ENCODE results near the gene METTL17.
"Not testable (repeated sequence)": the region's sequence is repeated elsewhere in the genome, so short reads cannot be mapped to it uniquely, and the experiment has no call there.

Gene METTL17

GRCh38 chr14:20970983-20971704 is 18.6 kb upstream of the METTL17 start:
- Histone ChIP-seq H3K4me3 (ENCODE audit: insufficient read depth, low read depth, low read length, poor library complexity, severe bottlenecking) (peak overlapping the region; percentile 61), H3K4me1 (ENCODE audit: control insufficient read depth, insufficient read depth, low read length, poor library complexity, severe bottlenecking) (peaks cover 3% of the 10 kb centered on the region), H3K9me3 (ENCODE audit: control insufficient read depth, low read length) (no peaks in the 10 kb centered on the region), H3K36me3 (ENCODE audit: control insufficient read depth, insufficient read depth, low read length) (no peaks in the 10 kb centered on the region), H3K27me3 (replicated peaks; ENCODE audit: control insufficient read depth, insufficient read depth, low read length, poor library complexity, severe bottlenecking) (peaks cover 5% of the 10 kb centered on the region), H3K27ac (ENCODE audit: insufficient read depth, low read length, poor library complexity, severe bottlenecking) (no peak overlapping the region)
- peak; percentile 54 to 65 (median 60) for DNase-seq

- H3K27ac ChIP-seq (ENCODE audit: insufficient read depth, low read length, poor library complexity, severe bottlenecking), result no peak overlapping the region
Measured at GRCh38 chr14:20971705-20972021, 18.1 kb upstream of the METTL17 start.

DNA sequence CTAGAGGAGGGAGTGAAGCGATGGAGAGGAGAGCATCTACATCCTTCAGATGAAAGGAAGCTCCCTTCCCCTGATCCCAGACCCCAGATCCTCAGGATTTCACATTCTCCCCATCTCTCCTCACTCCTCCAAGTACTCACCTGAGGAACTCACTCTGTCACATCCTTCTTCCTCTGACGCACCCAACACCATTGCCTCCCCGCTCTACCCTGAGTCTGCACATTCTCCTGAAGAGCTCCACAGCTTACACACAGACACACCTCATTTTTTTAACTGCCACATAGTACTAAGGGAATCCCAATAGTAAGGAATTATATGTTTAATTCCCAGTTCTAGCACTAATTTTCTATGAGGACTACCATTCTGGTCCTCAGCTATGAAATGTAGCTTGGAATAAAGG is 16.3 kb upstream of the METTL17 start:
- Histone ChIP-seq H3K9me3 (ENCODE audit: control insufficient read depth, low read length) (no peaks in the 10 kb centered on the region), H3K36me3 (ENCODE audit: control insufficient read depth, insufficient read depth, low read length) (no peaks in the 10 kb centered on the region), H3K4me3 (ENCODE audit: insufficient read depth, low read depth, low read length, poor library complexity, severe bottlenecking) (no peak overlapping the region), H3K27me3 (replicated peaks; ENCODE audit: control insufficient read depth, insufficient read depth, low read length, poor library complexity, severe bottlenecking) (no peaks in the 10 kb centered on the region), H3K27ac (ENCODE audit: insufficient read depth, low read length, poor library complexity, severe bottlenecking) (no peak overlapping the region), H3K4me1 (ENCODE audit: control insufficient read depth, insufficient read depth, low read length, poor library complexity, severe bottlenecking) (peaks cover 3% of the 10 kb centered on the region)
- no peak for DNase-seq

More at GRCh38 chr14:20971705-20972021, 18.1 kb upstream of the METTL17 start:
- peaks cover 5% of the 10 kb centered on the region for H3K27me3 ChIP-seq (replicated peaks; ENCODE audit: control insufficient read depth, insufficient read depth, low read length, poor library complexity, severe bottlenecking)
- H3K4me1 ChIP-seq (ENCODE audit: control insufficient read depth, insufficient read depth, low read length, poor library complexity, severe bottlenecking), result peaks cover 3% of the 10 kb centered on the region
- no peak for DNase-seq
- peak overlapping the region; percentile 61 for H3K4me3 ChIP-seq (ENCODE audit: insufficient read depth, low read depth, low read length, poor library complexity, severe bottlenecking)
- H3K36me3 ChIP-seq (ENCODE audit: control insufficient read depth, insufficient read depth, low read length), result no peaks in the 10 kb centered on the region
- no peaks in the 10 kb centered on the region for H3K9me3 ChIP-seq (ENCODE audit: control insufficient read depth, low read length)

- no peaks in the 10 kb centered on the region for H3K4me1 ChIP-seq (ENCODE audit: control insufficient read depth, insufficient read depth, low read length, poor library complexity, severe bottlenecking)
- H3K27ac ChIP-seq (ENCODE audit: insufficient read depth, low read length, poor library complexity, severe bottlenecking), result no peak overlapping the region
- no peaks in the 10 kb centered on the region for H3K9me3 ChIP-seq (ENCODE audit: control insufficient read depth, low read length)
- no peak for DNase-seq
- no peaks in the 10 kb centered on the region for H3K36me3 ChIP-seq (ENCODE audit: control insufficient read depth, insufficient read depth, low read length)
- no peaks in the 10 kb centered on the region for H3K27me3 ChIP-seq (replicated peaks; ENCODE audit: control insufficient read depth, insufficient read depth, low read length, poor library complexity, severe bottlenecking)
- H3K4me3 ChIP-seq (ENCODE audit: insufficient read depth, low read depth, low read length, poor library complexity, severe bottlenecking), result no peak overlapping the region
Measured at GRCh38 chr14:20976291-20976690, 13.5 kb upstream of the METTL17 start.

- no peaks in the 10 kb centered on the region for H3K9me3 ChIP-seq (ENCODE audit: control insufficient read depth, low read length)
- no peaks in the 10 kb centered on the region for H3K4me1 ChIP-seq (ENCODE audit: control insufficient read depth, insufficient read depth, low read length, poor library complexity, severe bottlenecking)
- no peaks in the 10 kb centered on the region for H3K27me3 ChIP-seq (replicated peaks; ENCODE audit: control insufficient read depth, insufficient read depth, low read length, poor library complexity, severe bottlenecking)
- H3K4me3 ChIP-seq (ENCODE audit: insufficient read depth, low read depth, low read length, poor library complexity, severe bottlenecking), result no peak overlapping the region
- H3K36me3 ChIP-seq (ENCODE audit: control insufficient read depth, insufficient read depth, low read length), result no peaks in the 10 kb centered on the region
- H3K27ac ChIP-seq (ENCODE audit: insufficient read depth, low read length, poor library complexity, severe bottlenecking), result no peak overlapping the region
- no peak for DNase-seq
Measured at GRCh38 chr14:20978687-20979086, 11.1 kb upstream of the METTL17 start.

DNA sequence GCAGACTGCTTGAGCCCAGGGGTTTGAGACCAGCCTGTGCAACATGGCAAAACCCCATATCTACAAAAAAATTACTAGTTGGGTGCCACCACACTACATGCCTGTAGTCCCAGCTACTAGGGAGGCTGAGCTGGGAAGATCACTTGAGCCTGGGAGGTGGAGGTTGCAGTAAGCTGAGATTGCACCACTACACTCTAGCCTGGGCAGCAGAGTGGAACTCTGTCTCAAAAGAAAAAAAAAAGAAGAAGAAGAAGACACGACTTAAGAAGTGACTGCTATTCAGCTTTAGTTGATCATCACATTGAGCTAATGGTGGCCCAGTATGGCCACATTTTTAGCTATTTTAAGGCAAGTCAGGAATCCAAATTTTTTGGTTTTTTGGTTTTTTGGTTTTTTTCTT is 8.9 kb upstream of the METTL17 start:
- no peak for DNase-seq
- Histone ChIP-seq H3K4me1 (ENCODE audit: control insufficient read depth, insufficient read depth, low read length, poor library complexity, severe bottlenecking) (no peaks in the 10 kb centered on the region), H3K36me3 (ENCODE audit: control insufficient read depth, insufficient read depth, low read length) (no peaks in the 10 kb centered on the region), H3K4me3 (ENCODE audit: insufficient read depth, low read depth, low read length, poor library complexity, severe bottlenecking) (no peak overlapping the region), H3K9me3 (ENCODE audit: control insufficient read depth, low read length) (no peaks in the 10 kb centered on the region), H3K27me3 (replicated peaks; ENCODE audit: control insufficient read depth, insufficient read depth, low read length, poor library complexity, severe bottlenecking) (no peaks in the 10 kb centered on the region), H3K27ac (ENCODE audit: insufficient read depth, low read length, poor library complexity, severe bottlenecking) (no peak overlapping the region)

DNA sequence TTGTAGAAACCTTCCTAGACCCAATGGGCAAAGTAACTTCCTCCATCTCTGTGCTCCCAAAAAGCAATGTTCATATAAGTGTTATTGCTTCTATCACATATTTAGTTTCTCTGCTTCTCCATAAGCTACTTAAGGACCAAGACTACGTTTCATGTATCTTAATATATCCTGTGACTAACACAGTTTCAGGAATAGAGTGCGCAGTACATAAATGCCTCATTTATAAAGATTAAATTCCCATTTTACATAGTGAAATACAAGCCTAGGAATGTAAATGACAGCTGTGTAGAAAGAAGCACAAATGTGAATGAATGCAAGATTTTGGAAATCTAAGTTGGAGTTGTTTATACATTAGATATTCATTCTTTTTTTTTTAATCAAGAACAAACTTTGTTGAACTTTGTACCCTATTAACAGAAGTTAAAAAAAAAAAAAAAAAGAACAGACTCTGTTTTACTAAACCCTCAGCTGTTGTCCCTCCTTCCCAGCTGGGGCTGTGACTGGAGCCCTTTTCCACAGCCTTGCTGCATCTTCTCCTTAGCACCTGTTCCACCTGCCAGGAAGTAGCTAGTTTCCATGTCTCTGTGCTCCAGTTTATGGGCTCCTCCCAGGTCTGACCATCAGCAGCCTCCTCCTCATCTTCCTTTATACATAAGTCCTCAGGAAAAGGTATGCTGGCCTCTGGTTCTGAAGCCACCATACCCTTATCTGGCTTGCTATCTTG is 7.0 kb upstream of the METTL17 start:
- Histone ChIP-seq H3K9me3 (ENCODE audit: control insufficient read depth, low read length) (no peaks in the 10 kb centered on the region), H3K27ac (ENCODE audit: insufficient read depth, low read length, poor library complexity, severe bottlenecking) (no peak overlapping the region), H3K27me3 (replicated peaks; ENCODE audit: control insufficient read depth, insufficient read depth, low read length, poor library complexity, severe bottlenecking) (no peaks in the 10 kb centered on the region), H3K36me3 (ENCODE audit: control insufficient read depth, insufficient read depth, low read length) (no peaks in the 10 kb centered on the region), H3K4me3 (ENCODE audit: insufficient read depth, low read depth, low read length, poor library complexity, severe bottlenecking) (no peak overlapping the region), H3K4me1 (ENCODE audit: control insufficient read depth, insufficient read depth, low read length, poor library complexity, severe bottlenecking) (no peaks in the 10 kb centered on the region)
- no peak for DNase-seq

DNA sequence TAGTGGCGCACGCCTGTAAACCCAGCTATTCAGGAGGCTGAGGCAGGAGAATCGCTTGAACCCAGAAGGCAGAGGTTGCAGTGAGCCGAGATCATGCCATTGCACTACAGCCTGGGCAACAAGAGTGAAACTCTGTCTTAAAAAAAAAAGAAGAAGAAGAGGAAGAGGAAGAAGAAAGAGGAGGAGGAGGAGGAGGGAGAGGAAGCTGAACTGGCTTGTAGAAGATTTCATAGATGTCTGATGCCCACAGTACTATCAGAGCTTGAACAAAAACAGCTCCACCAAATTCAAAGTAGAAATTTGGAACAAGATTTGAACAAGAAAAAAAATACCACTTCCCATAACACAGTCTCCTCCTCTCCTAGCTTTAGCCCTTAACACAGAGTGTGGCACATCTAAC is 4.1 kb upstream of the METTL17 start:
- not testable (repeated sequence) for H3K27ac ChIP-seq (ENCODE audit: insufficient read depth, low read length, poor library complexity, severe bottlenecking); H3K4me3 ChIP-seq (ENCODE audit: insufficient read depth, low read depth, low read length, poor library complexity, severe bottlenecking); H3K9me3 ChIP-seq (ENCODE audit: control insufficient read depth, low read length); H3K27me3 ChIP-seq (replicated peaks; ENCODE audit: control insufficient read depth, insufficient read depth, low read length, poor library complexity, severe bottlenecking); H3K36me3 ChIP-seq (ENCODE audit: control insufficient read depth, insufficient read depth, low read length); DNase-seq
- H3K4me1 ChIP-seq (ENCODE audit: control insufficient read depth, insufficient read depth, low read length, poor library complexity, severe bottlenecking), result peaks cover 12% of the 10 kb centered on the region

- Histone ChIP-seq H3K4me1 (ENCODE audit: control insufficient read depth, insufficient read depth, low read length, poor library complexity, severe bottlenecking) (peaks cover 19% of the 10 kb centered on the region), H3K9me3 (ENCODE audit: control insufficient read depth, low read length) (no peaks in the 10 kb centered on the region), H3K36me3 (ENCODE audit: control insufficient read depth, insufficient read depth, low read length) (no peaks in the 10 kb centered on the region), H3K27ac (ENCODE audit: insufficient read depth, low read length, poor library complexity, severe bottlenecking) (no peak overlapping the region), H3K27me3 (replicated peaks; ENCODE audit: control insufficient read depth, insufficient read depth, low read length, poor library complexity, severe bottlenecking) (no peaks in the 10 kb centered on the region), H3K4me3 (ENCODE audit: insufficient read depth, low read depth, low read length, poor library complexity, severe bottlenecking) (no peak overlapping the region)
- no peak for DNase-seq
Measured at GRCh38 chr14:20986811-20987210, 3.0 kb upstream of the METTL17 start.

DNA sequence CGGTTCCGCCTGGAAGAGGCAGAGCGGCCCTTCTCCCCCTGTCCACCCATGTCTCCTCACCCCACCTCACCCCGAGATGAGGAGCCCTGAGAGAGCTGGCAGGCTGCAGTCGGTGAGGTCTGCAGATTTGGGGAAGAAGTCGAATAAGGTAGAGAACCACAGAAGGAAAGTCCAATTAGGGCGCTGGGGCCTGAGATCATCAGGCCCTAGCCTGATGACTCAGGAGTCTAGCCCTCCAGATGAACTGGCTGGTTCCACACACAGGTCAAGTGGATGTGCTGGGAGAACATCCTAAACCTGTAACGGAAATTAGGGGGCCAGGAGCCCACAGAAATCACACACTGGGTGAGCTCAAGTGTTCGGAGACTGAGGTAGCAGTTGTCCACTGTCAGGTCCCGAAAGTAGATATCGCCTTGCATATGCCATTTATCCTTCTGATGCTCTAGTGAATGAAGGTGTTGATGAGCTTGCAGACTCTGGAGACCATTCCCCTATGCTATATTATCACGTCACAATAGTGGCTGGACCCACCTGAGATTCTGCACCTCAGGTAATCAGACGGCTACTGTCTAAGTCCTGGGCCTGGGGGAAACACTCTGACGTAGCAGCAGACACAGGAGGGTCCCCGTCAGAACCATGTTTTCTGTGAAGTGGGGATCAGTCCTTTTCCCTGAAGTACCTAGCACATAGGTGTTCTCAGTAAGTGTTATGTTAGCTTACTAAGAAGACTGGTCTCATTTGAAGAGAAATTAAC is 886 bp upstream of the METTL17 start:
- H3K9me3 ChIP-seq (ENCODE audit: control insufficient read depth, low read length), result no peaks in the 10 kb centered on the region
- peaks cover 19% of the 10 kb centered on the region for H3K4me1 ChIP-seq (ENCODE audit: control insufficient read depth, insufficient read depth, low read length, poor library complexity, severe bottlenecking)
- no peak overlapping the region for H3K4me3 ChIP-seq (ENCODE audit: insufficient read depth, low read depth, low read length, poor library complexity, severe bottlenecking)
- peaks cover 13% of the 10 kb centered on the region for H3K36me3 ChIP-seq (ENCODE audit: control insufficient read depth, insufficient read depth, low read length)
- no peak overlapping the region for H3K27ac ChIP-seq (ENCODE audit: insufficient read depth, low read length, poor library complexity, severe bottlenecking)
- no peak for DNase-seq
- H3K27me3 ChIP-seq (replicated peaks; ENCODE audit: control insufficient read depth, insufficient read depth, low read length, poor library complexity, severe bottlenecking), result no peaks in the 10 kb centered on the region

All from effector memory CD4-positive, alpha-beta T cell (primary cell).